SK-N-SH treated with all-trans-retinoic acid at 6 μM for 48 hours (cell line): Measurements from ENCODE around the gene SIRPA.

ENCODE experiments used
- ATAC-seq: fragments of 200-7000 bp; cut with Tn5 transposase; 3 replicates; pipeline ENCODE4 v1.9.1; 2020; ENCODE audit warnings: mild to moderate bottlenecking, moderate library complexity
- ARNTL ChIP-seq: fragments of 450-650 bp; formaldehyde crosslinking; IDR thresholded peaks from 2 replicates; pipeline ENCODE4 v1.5.0; 2020; ENCODE audit warnings: low read depth, mild to moderate bottlenecking, moderate library complexity, borderline replicate concordance
- BACH2 ChIP-seq: fragments of 250-450 bp; sonication (Bioruptor Pico); IDR thresholded peaks from 2 replicates; pipeline ENCODE4 v1.9.0; 2021; ENCODE audit warnings: mild to moderate bottlenecking, borderline replicate concordance
- CREB5 ChIP-seq: fragments of 250-450 bp; sonication (Bioruptor Pico); IDR thresholded peaks from 2 replicates; pipeline ENCODE4 v1.5.1; 2020; ENCODE audit warnings: low read depth, mild to moderate bottlenecking, moderate library complexity
- CSDC2 ChIP-seq: fragments of 250-450 bp; sonication (Bioruptor Pico); IDR thresholded peaks from 2 replicates; pipeline ENCODE4 v1.5.0; 2020; ENCODE audit warnings: mild to moderate bottlenecking, moderate library complexity
- ESRRG ChIP-seq: fragments of 250-450 bp; sonication (Bioruptor Pico); IDR thresholded peaks from 2 replicates; pipeline ENCODE4 v1.6.1; 2021; ENCODE audit warnings: mild to moderate bottlenecking
- GLIS3 ChIP-seq: fragments of 250-450 bp; sonication (Bioruptor Pico); IDR thresholded peaks from 2 replicates; pipeline ENCODE4 v1.5.0; 2020; ENCODE audit warnings: mild to moderate bottlenecking, moderate library complexity
- ISL1 ChIP-seq: fragments of 250-450 bp; sonication (Bioruptor Pico); IDR thresholded peaks from 2 replicates; pipeline ENCODE4 v2.1.2; 2022; ENCODE audit warnings: mild to moderate bottlenecking, moderate library complexity
- PATZ1 ChIP-seq: fragments of 250-450 bp; sonication (Bioruptor Pico); IDR thresholded peaks from 2 replicates; pipeline ENCODE4 v1.8.0; 2020; ENCODE audit warnings: mild to moderate bottlenecking, moderate library complexity, borderline replicate concordance
- POU6F1 ChIP-seq: fragments of 250-450 bp; sonication (Bioruptor Pico); IDR thresholded peaks from 2 replicates; pipeline ENCODE4 v1.8.0; 2021; ENCODE audit warnings: low read depth, mild to moderate bottlenecking, moderate library complexity, borderline replicate concordance
- PPARA ChIP-seq: fragments of 250-450 bp; sonication (Bioruptor Pico); IDR thresholded peaks from 2 replicates; pipeline ENCODE4 v1.5.0; 2020; ENCODE audit warnings: mild to moderate bottlenecking, borderline replicate concordance
- RARB ChIP-seq: fragments of 250-450 bp; sonication (Bioruptor Pico); IDR thresholded peaks from 2 replicates; pipeline ENCODE4 v1.8.0; 2021; ENCODE audit warnings: mild to moderate bottlenecking, moderate library complexity
- SNAI2 ChIP-seq: fragments of 250-450 bp; sonication (Bioruptor Pico); IDR thresholded peaks from 2 replicates; pipeline ENCODE4 v1.5.0; 2020; ENCODE audit warnings: mild to moderate bottlenecking, moderate library complexity
- TCF4 ChIP-seq: fragments of 250-450 bp; sonication (Bioruptor Pico); IDR thresholded peaks from 2 replicates; pipeline ENCODE4 v1.8.0; 2021; ENCODE audit warnings: mild to moderate bottlenecking, moderate library complexity, borderline replicate concordance
- TOX ChIP-seq: fragments of 250-450 bp; sonication (Bioruptor Pico); IDR thresholded peaks from 2 replicates; pipeline ENCODE4 v1.8.0; 2021; ENCODE audit warnings: mild to moderate bottlenecking, moderate library complexity, borderline replicate concordance
- TSHZ2 ChIP-seq: fragments of 250-450 bp; sonication (Bioruptor Pico); IDR thresholded peaks from 2 replicates; pipeline ENCODE4 v1.5.0; 2020; ENCODE audit warnings: mild to moderate bottlenecking, moderate library complexity
- ZC3H10 ChIP-seq: fragments of 250-450 bp; sonication (Bioruptor Pico); IDR thresholded peaks from 2 replicates; pipeline ENCODE4 v1.5.1; 2021; ENCODE audit warnings: mild to moderate bottlenecking, moderate library complexity
- ZFP3 ChIP-seq: fragments of 250-450 bp; sonication (Bioruptor Pico); IDR thresholded peaks from 2 replicates; pipeline ENCODE4 v1.5.0; 2020; ENCODE audit warnings: mild to moderate bottlenecking, moderate library complexity
- ZFP30 ChIP-seq: fragments of 450-650 bp; formaldehyde crosslinking; IDR thresholded peaks from 2 replicates; pipeline ENCODE4 v1.5.0; 2022; ENCODE audit warnings: mild to moderate bottlenecking, moderate library complexity
- ZNF565 ChIP-seq: fragments of 450-650 bp; formaldehyde crosslinking; conservative IDR thresholded peaks from 2 replicates; pipeline ENCODE4 v1.5.0; 2020; ENCODE audit warnings: low read depth, mild to moderate bottlenecking, moderate library complexity
- ZNF70 ChIP-seq: fragments of 450-650 bp; formaldehyde crosslinking; IDR thresholded peaks from 2 replicates; pipeline ENCODE4 v1.5.0; 2020; ENCODE audit warnings: mild to moderate bottlenecking, moderate library complexity

Gene SIRPA

GRCh38 chr20:1857466-1857865, 37.7 kb upstream of the SIRPA start:
- TF ChIP-seq RARB (CRISPR knock-in tag) (no peak), ESRRG (CRISPR knock-in tag) (no peak), TSHZ2 (CRISPR knock-in tag) (no peak), TCF4 (CRISPR knock-in tag) (no peak), CREB5 (CRISPR knock-in tag) (no peak), GLIS3 (CRISPR knock-in tag) (no peak), PPARA (no peak), ZC3H10 (CRISPR knock-in tag) (no peak), CSDC2 (no peak), ZFP3 (CRISPR knock-in tag) (no peak), ARNTL (CRISPR knock-in tag) (no peak), ZNF565 (CRISPR knock-in tag) (no peak), TOX (CRISPR knock-in tag) (no peak), POU6F1 (CRISPR knock-in tag) (no peak), PATZ1 (CRISPR knock-in tag) (no peak)
- ATAC-seq: no peak

GRCh38 chr20:1858871-1859270, 36.3 kb upstream of the SIRPA start:
- TF ChIP-seq ESRRG (CRISPR knock-in tag) (no peak), SNAI2 (CRISPR knock-in tag) (no peak), BACH2 (CRISPR knock-in tag) (no peak), ZFP30 (no peak), ISL1 (CRISPR knock-in tag) (no peak), ZFP3 (CRISPR knock-in tag) (no peak), PPARA (no peak), POU6F1 (CRISPR knock-in tag) (no peak), PATZ1 (CRISPR knock-in tag) (no peak), CSDC2 (no peak), ZNF70 (no peak)
- no peak for ATAC-seq
